H1 (cell line): ENCODE data around the gene HOXC5. TPM values are rescaled to one million over a fixed set of nuclear protein-coding genes. Genes with fewer than 3 reads are reported as not detected.

Experiments used
- BCL11A ChIP-seq, 2 experiments: IDR thresholded peaks; one replicate each; pipeline ENCODE4 v1.6.1; 2011; ENCODE audit warnings: low read depth in 2 of 2, low read length in 2 of 2, mild to moderate bottlenecking in 2 of 2
- polyA plus RNA-seq, 7 experiments: library from polyadenylated mRNA; depleted of rRNA in 3 of 7; stranded (reverse) in 5 of 7; unstranded in 2 of 7; fragments of >200 nt in 5 of 7; fragments of 200-250 nt in 2 of 7; gene quantifications; 1 replicate in 5 of 7; 2 replicates in 1 of 7; 4 replicates in 1 of 7; pipeline versions ENCODE4 v1.2.1 to v1.2.3, GENCODE V29; 2011 to 2013; ENCODE audit warnings: missing spikeins in 2 of 7, mixed read lengths in 2 of 7
- total RNA-seq: library from RNA; stranded (reverse); fragmentation: NEBNext Ultra II Directional; extraction: Animal tissue kit (Norgen Biotek cat#: 25700); gene quantifications from 2 replicates; pipeline ENCODE4 v1.2.1, GENCODE V29; 2021

Gene HOXC5
- total and polyA plus RNA-seq, 2 of the 8 experiments (the other 6 are each of a cell fraction or from before 2014, with no cell fraction given) = not detected

GRCh38 chr12:54027442-54027786 is 5.4 kb upstream of the HOXC5 start (continued):
- TF ChIP-seq BCL11A (IDR thresholded peaks at IDR 0.05; ENCODE audit: low read depth in 2 of 2, low read length in 2 of 2) = no peak
